Measurements from ENCODE around the gene SLC4A8.

SLC4A8 gene

DNA sequence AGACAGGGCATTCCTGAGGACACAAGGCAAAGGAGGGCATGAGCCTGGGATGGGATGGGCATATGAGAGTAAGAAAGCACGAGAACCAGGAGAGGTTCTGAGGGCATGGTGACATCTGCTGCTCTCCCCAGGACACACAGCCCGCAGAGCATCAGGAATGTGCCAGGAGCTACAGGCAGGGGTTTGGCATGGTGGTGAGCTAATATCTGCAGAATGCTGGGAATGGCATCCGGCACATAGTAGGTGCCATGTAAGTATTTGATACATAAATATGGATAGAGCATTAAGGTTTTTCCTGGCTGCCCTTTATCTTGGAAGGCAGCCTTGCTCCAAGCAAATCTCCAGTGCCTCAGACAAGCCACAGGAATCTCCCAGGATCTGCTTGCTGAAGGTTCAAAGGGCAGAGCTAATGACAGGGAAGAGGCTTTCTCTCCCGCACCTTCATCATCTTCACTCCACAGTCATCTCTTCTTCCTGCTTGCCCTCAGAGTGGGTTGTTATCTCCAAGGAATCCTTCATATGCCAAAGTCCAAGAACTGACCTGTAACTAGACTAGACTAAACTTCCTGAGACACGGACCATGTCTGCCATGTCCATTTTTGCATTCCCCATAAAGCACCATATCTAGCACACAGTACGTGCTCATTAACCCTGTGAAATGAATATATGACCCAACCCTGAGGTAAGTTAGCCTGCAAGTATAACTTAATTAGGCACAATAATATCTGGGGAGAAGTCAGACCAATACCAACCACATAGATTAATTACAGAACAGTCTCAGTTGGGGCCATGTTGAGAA lies 104.4 kb downstream of the SLC4A8 start:
- DNase-seq: no peak

DNA sequence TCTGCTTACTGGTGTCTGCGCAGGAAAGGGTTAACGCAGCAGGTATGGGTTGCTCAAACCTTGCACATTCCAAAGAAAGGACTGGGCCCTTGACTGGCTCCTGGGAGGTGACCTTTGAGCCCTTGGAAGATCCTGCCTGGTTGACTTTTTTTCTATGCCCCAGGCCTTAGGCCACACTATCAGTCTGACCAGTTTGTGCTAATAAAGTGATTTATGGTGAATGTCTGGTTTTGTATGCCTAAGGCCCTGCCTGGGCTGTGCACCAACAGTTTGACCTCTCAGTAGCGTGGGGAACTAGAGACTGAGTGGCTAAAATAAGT lies 105.0 kb downstream of the SLC4A8 start:
- DNase-seq: no peak

DNA sequence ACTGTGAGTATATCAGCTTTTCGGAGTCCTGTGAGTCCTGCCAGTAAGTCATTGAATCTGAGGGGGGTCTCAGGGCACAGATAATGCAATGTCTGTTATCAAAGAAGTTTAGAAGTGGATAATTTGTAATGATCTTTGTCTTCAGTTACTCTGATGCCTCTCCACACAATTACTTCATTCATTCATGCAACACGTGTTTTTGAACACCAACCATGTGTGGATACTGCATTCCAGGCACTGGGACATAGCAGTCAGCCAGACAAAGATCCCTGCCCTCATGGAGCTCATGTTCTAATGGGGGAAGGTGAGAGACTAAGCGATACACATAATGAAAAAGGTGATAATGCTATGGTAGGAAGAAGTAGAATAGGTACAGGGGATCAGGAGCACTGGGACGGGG lies 105.6 kb downstream of the SLC4A8 start:
- no peak for DNase-seq

DNA sequence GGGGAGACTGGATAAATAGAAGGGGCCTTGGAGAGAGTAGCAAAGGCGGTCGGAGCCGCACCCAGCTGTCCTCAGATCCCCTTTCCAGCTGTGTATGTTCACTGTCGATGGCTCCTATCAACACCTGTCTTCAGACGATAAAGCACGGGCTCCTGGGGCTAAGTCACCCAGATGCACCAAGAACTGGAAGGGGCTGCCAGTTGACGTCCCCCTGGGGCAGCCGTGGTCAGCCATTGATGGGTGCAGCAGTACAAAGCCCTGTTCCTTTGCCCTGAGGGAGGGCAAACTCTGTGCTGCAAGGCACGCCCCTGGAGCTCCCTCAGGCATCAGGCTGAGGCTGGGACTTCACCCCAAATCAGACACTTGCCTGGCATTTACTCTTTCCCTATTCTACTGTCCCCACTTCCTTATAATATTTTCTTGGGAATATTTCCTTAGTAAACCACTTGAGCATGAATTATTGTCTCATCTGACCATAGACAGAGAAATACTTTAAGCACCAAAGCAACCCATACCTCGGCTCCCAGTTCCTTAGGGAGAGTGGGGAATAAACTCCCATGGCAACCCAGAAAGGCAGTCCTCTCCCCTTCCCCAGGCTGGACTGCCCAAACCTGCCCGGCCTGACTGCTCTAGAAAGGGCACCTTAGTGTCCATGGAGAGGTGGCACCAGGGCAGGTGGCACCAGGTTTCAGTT lies 106.8 kb downstream of the SLC4A8 start:
- peak; percentile 37 for DNase-seq

DNA sequence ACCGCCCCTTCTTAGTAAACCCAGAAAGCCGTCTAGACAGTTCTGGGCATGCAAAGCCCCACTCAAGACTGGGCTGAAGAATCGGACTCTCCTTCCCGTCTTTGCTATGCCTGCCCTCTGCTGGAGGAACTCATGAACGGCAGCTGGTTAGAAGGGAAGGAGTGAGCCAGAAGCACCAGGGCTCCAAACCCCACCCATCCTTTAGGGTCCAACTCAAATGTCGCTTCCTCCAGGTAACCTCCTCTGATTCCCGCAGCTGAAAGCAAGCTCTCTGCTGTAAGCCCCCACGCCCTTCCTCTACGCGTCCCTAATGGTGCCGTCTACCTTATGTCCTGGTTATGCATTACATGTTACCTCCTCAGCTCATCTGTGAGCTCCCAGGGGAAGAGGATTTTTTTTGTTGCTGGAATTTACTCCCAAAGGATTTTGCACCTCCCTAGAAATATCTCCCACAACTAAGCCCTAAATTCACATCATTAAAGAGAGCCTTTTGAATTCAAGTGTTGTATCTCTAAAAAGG lies 107.4 kb downstream of the SLC4A8 start:
- DNase-seq: peak; percentile 83

DNA sequence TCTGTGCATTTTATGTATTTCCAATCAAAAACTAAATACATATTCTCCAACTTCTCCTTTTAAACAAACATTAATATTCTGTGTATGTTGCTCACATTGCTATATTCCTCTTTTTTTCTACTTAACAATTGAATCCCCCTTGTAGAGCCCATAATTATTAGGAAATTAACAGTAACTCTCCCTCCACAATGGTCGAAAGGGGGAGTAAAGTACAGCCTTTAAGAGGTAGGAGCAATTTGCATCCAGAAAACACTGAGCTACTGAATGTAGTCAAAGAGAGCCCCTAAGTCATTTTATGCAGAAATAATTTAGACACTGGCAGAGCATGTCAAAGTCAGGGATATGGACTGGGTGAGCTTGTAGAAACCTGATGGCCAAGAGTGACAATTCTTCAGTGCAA lies 109.2 kb downstream of the SLC4A8 start:
- DNase-seq: no peak

DNA sequence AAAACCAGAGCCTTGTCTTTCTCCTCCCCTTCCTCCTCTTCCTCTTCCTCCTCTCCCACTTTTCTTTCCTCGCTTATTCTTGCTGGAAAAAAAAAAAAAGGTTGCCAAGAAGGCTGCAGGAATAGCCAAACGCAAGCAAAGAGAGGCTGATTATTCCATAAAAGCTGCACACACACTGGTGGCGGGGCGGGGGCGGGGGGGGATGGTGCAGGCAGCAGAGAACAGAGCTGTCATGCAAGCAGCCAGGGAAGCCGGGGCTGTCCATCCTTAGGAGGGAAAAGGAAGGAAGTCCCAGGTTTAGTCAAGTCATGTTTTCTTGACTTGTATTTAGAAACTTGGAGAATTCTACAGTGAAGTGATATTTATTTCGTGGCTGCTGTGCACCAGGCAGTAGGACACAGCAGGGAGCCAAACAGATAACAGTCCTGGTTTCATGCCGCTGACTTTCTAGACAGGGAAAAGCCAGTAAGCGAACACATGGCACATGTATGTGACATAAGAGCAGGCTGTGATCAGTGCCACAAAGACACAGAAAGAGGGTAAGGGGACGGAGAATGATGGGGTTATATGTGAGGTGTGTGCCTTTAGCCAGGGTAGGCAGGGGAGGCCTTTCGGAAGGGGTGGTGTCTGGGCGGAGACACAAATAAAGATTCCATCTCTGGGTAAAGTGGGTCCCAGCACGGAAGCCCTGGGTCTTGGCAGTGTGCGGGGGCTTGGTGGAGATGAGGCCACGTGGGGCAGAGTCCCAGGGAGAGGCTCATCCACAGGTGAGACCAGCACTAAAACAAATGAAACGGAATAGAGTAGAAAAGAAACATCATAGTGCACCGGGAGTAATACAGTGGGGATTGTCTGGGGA lies 109.8 kb downstream of the SLC4A8 start:
- DNase-seq: no peak

DNA sequence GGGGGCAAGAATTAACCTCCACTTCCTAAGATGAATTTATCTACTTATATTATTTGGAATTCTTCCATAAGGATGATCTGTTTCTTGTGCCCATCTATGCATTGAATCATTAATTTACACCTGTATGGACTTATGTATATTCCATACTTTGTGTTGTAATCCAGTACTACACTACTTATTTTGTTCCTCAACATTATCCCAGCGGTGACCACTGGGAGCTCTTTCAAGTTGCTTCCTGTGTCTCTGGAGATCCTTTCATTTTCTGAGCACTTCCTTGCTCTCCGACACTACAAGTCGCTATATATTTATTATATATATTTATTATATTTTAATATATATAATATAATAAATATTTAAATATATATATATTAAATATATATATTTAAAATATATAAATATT lies 111.5 kb downstream of the SLC4A8 start:
- DNase-seq: peak; percentile 19

DNA sequence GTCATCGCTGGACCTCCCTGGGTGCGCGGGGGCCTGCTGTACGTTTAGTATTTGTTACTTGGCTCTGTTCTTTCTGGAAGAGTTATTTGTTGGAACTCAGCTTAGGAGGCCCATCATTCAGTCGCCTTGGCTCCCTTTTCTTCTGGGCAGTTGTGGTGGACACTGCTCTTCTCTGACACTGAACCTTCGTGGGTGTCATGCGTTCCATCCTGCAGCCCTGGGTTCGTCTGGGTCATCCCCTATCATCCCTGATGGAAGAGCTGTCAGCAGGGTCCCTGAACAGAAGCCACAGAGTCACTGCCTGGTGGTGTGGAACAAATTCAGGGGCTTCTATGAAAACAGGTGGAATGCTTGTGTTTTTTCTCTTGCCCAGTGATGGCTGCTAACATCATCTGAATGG lies 113.5 kb downstream of the SLC4A8 start:
- no peak for DNase-seq

DNA sequence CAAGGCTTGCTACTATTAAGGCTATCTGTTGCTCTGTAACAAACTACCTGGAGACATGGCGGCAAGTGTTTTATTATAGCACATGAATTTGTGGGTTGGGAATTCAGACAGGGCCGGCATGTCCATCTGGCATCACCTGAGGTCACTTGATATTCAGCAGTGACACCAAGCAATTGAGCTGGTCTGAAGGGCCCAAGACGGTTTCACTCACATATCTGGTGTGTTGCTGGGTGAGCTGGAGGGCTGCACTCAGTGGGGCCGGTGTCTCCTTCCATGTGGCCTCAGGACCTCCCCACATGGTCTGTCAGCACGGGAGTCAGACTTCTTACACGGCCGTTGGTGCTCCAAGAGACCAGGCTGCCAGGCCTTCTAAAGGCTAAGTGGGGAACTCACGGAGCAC lies 114.0 kb downstream of the SLC4A8 start:
- DNase-seq: no peak

DNA sequence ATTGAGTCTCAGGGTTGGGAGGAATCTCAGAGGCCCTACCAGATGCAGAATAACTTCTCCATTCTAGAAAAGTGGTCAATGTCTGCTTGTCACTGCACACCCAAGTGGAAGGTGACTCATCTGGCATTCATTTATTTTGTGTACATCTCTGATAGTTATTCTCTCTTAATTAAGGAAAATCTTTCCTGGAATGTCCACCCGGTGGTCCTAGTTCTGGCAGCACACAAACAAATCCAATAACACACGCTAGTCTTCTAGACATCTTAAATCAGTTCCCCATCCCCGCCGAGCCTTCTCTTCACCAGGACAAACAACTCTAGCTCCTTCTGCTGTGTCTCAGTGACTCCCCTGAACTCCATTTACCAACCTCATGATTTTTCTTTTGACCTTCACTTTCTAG lies 116.4 kb downstream of the SLC4A8 start:
- no peak for DNase-seq

DNA sequence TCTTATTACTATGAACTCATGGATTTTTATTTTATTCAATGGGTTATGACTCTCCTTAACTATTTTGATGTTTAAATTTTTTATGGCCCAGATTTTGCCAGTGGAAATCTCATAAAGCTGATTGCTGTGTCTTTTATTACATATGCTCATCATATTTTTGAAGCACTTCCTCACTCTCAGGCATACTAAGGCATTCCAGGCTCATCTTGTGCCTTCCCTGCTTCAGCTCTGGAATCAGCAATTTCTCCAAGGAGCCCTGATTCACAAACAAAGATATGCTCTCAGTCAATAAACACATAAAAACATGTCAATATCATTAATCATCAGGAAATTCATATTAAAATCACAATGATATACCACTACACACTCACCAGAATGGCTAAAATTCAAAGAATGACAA lies 121.5 kb downstream of the SLC4A8 start:
- no peak for DNase-seq

DNA sequence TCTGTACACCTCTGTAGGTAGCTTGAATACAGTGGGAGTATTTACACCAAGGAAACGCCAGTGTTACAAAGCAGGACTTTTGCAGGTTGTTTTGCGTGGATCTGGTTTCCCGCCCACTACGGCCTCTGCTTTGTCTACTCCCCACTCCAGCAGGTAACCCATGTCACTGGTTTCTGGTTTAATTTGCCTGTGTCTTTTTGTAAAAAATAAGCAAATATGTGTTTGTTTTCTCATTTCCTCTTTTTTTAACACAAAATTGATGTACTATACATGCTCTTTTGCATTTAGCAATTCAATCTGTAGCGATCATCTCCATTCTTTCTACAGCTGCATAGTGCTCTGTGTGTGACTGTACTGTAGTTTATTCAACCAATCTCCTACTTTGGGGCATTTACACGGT lies 123.0 kb downstream of the SLC4A8 start:
- no peak for DNase-seq

DNA sequence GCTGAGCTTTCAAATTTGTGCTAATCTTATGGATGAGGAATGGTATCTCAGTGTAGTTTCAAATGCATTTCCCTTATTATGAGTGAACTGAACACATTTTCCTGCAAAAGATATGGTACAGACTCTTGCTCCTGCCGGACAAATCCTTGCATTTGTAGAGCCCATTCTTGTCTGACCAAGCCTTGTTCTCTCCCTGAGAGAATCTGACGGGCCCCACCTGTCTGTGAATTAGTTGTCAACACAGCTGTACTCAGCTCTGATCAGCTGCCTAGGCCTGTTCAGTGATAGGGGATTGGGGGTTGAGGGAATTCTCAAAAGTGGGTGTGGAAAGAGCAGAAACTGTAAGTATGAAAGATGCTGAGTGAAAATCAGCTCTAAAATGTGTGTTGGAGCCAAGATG lies 123.6 kb downstream of the SLC4A8 start:
- DNase-seq: no peak

DNA sequence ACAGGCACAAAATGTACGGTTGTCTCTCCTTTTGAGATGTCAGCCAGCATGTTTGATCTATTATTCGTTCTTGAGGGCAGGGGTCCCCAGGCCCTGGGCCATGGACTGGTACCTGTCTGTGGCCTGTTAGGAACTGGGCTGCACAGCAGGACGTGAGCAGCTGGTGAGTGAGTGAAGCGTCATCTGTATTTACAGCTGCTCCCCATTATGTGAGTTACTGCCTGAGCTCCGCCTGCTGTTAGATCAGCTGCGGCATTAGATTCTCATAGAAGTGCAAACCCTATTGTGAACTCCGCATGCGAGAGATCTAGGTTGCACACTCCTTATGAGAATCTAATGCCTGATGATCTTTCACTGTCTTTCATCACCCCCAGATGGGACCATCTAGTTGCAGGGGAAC lies 125.0 kb downstream of the SLC4A8 start:
- DNase-seq: no peak

All from hematopoietic multipotent progenitor cell treated with erythropoietin and hydrocortisone succinate and interleukin-3 and kit ligand, for 8 days (in vitro differentiated cells).